Stimulated activated effector memory CD8-positive, alpha-beta T cell treated with anti-CD3 and anti-CD28 coated beads, Interleukin-12 subunit alpha, Interleukin-12 subunit beta, amount 100 ng/mL, for 72 hours (primary cell): ENCODE measurements around the gene TTLL8.

Experiments used
- ATAC-seq: fragments of 150-1000 bp; cut with Tn5 transposase; 2 replicates; pipeline ENCODE4 v1.10.0; 2021
- DNase-seq, 2 donors: peaks; one replicate each; pipeline ENCODE4 v3.0.0; 2021 to 2022; ENCODE audit warnings: low spot score in 2 of 2
- H3K27ac Mint-ChIP-seq: one replicate; pipeline ENCODE4 v1.8.0; 2022; ENCODE audit warnings: mild to moderate bottlenecking, mixed read lengths
- H3K36me3 Mint-ChIP-seq: one replicate; pipeline ENCODE4 v1.8.0; 2022; ENCODE audit warnings: mild to moderate bottlenecking, mixed read lengths
- H3K4me1 Mint-ChIP-seq: one replicate; pipeline ENCODE4 v1.8.0; 2022; ENCODE audit warnings: mixed read lengths
- H3K4me3 Mint-ChIP-seq: one replicate; pipeline ENCODE4 v1.8.0; 2022; ENCODE audit warnings: mild to moderate bottlenecking, mixed read lengths
- H3K9me3 Mint-ChIP-seq: one replicate; pipeline ENCODE4 v1.8.0; 2022; ENCODE audit warnings: mixed read lengths

The TTLL8 gene

DNA sequence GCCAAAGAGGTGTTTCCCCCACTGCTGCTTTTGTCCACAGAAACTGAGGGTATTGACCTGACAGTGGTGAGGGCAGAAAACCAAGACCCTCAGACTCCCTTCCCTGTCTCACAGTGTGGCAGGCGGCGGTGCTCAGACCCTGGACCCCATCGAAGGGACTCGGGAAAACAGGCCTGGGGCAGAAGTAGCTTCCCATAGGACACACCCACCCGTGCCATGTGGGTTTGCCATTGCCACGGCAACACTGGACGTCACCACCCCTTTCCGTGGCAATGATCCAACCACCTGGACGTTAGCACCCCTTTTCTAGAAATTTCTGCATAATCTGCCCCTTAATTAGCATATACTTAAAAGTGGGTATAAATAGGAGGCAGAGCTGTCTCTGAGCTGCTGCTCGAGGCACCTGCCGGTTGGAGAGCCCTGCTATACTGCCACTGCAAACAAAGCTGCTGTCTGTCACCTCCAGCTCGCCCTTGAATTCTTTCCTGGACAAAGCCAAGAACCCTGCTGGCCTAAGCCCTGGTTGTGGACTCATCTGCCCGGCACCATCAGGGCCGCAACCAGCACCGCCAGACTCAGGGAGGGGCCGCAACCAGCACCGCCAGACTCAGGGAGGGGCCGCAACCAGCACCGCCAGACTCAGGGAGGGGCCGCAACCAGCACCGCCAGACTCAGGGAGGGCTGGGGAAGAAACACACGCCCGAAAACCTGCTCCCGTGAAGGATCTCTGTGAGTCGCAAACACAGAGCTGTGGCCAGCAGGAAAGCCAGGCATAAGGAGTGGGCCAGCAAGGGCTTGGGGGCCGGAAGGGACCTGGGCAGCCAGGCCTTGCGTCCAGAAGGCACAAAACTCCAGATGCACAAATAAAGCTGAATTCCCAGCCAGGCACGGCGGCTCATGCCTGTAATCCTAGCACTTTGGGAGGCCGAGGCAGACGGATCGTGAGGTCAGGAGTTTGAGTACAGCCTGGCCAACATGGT lies 16.7 kb upstream of the TTLL8 start:
- Mint-ChIP-seq H3K36me3 (no peaks in the 10 kb centered on the region), H3K4me1 (no peaks in the 10 kb centered on the region), H3K4me3 (no peak overlapping the region), H3K27ac (no peak overlapping the region), H3K9me3 (no peaks in the 10 kb centered on the region)
- no peak for DNase-seq
- ATAC-seq, result no peak

GRCh38 chr22:50074056-50074455 lies 16.0 kb upstream of the TTLL8 start:
- ATAC-seq, result no peak
- Mint-ChIP-seq H3K9me3 (no peaks in the 10 kb centered on the region), H3K27ac (no peak overlapping the region), H3K4me1 (no peaks in the 10 kb centered on the region), H3K4me3 (no peak overlapping the region), H3K36me3 (no peaks in the 10 kb centered on the region)
- no peak for DNase-seq

- DNase-seq (no peak), ATAC-seq (no peak)
- Mint-ChIP-seq H3K4me1 (no peaks in the 10 kb centered on the region), H3K36me3 (no peaks in the 10 kb centered on the region), H3K27ac (no peak overlapping the region), H3K9me3 (no peaks in the 10 kb centered on the region), H3K4me3 (no peak overlapping the region)
Observed at GRCh38 chr22:50072714-50073538, 14.8 kb upstream of the TTLL8 start.

DNA sequence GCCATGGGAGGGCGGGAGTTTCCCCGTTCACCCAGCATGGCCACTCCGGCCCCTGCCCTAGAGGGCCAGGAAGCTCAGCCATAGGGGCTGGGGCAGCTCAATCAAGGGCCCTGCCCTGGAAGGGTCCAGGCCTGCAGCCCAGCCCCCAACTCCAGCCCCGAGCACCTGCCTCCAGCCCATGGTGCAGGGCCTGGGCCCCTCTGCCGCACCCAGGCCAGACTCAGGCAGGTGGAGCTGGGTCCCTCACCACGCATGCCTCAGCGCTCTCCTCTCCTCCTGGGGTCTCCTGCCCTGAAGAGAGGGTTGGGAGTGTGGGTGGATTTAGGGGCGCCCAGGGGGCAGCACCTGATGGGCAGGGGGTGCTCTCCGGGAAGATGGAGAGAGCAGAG lies 14.1 kb upstream of the TTLL8 start:
- H3K27ac Mint-ChIP-seq, result no peak overlapping the region
- no peak for DNase-seq
- no peaks in the 10 kb centered on the region for H3K9me3 Mint-ChIP-seq
- H3K4me1 Mint-ChIP-seq, result no peaks in the 10 kb centered on the region
- ATAC-seq, result no peak
- no peaks in the 10 kb centered on the region for H3K36me3 Mint-ChIP-seq
- no peak overlapping the region for H3K4me3 Mint-ChIP-seq

- ATAC-seq (no peak), DNase-seq (no peak)
- H3K4me1 Mint-ChIP-seq, result no peaks in the 10 kb centered on the region
- no peaks in the 10 kb centered on the region for H3K36me3 Mint-ChIP-seq
- H3K4me3 Mint-ChIP-seq, result no peak overlapping the region
- H3K9me3 Mint-ChIP-seq, result no peaks in the 10 kb centered on the region
- H3K27ac Mint-ChIP-seq, result no peak overlapping the region
Observed at GRCh38 chr22:50071432-50072166, 13.5 kb upstream of the TTLL8 start.

DNA sequence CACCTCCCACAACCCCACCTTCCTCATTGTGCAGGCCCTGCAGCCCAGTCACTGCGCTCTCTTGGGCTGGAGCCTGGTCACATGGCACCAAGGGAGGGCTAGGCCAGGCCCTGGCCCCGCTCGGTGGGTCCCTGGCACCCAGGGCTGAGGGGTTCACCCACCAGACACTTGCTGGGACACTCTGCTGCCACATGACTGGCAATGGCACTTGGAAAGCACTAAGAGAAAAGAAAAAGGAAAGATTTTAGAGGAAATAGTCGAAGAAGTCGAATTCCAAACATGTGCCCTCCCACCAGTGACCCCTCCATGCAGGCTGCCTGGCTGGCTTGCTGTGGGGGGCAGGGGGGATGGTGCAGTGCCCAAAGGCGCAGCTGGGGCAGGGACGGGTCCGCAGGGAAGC lies 12.3 kb upstream of the TTLL8 start:
- ATAC-seq (no peak), DNase-seq (no peak)
- no peaks in the 10 kb centered on the region for H3K4me1 Mint-ChIP-seq
- H3K9me3 Mint-ChIP-seq, result no peaks in the 10 kb centered on the region
- H3K4me3 Mint-ChIP-seq, result no peak overlapping the region
- H3K27ac Mint-ChIP-seq, result no peak overlapping the region
- no peaks in the 10 kb centered on the region for H3K36me3 Mint-ChIP-seq

- Mint-ChIP-seq H3K27ac (no peak overlapping the region), H3K9me3 (no peaks in the 10 kb centered on the region), H3K4me3 (no peak overlapping the region), H3K4me1 (no peaks in the 10 kb centered on the region), H3K36me3 (no peaks in the 10 kb centered on the region)
- DNase-seq, result no peak
- no peak for ATAC-seq
Observed at GRCh38 chr22:50068096-50068495, 10.0 kb upstream of the TTLL8 start.

DNA sequence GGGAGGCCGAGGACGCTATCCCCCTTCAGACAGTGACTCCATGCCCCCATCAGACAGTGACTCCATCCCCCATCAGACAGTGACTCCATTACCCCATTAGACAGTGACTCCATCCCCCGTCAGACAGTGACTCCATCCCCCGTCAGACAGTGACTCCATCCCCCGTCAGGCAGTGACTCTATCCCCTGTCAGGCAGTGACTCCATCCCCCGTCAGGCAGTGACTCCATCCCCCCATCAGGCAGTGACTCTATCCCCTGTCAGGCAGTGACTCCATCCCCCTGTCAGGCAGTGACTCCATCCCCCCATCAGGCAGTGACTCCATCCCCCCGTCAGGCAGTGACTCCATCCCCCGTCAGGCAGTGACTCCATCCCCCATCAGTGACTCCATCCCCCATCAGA lies 9.1 kb upstream of the TTLL8 start:
- Mint-ChIP-seq H3K27ac (no peak overlapping the region), H3K36me3 (no peaks in the 10 kb centered on the region), H3K9me3 (no peaks in the 10 kb centered on the region), H3K4me3 (no peak overlapping the region), H3K4me1 (no peaks in the 10 kb centered on the region)
- ATAC-seq, result no peak
- no peak for DNase-seq

- Mint-ChIP-seq H3K4me3 (no peak overlapping the region), H3K36me3 (no peaks in the 10 kb centered on the region), H3K4me1 (no peaks in the 10 kb centered on the region), H3K9me3 (no peaks in the 10 kb centered on the region), H3K27ac (no peak overlapping the region)
- no peak for DNase-seq
- ATAC-seq, result no peak
Observed at GRCh38 chr22:50064453-50064852, 6.4 kb upstream of the TTLL8 start.

- H3K9me3 Mint-ChIP-seq, result no peaks in the 10 kb centered on the region
- no peaks in the 10 kb centered on the region for H3K36me3 Mint-ChIP-seq
- ATAC-seq (no peak), DNase-seq (no peak)
- H3K4me1 Mint-ChIP-seq, result no peaks in the 10 kb centered on the region
- no peak overlapping the region for H3K27ac Mint-ChIP-seq
- no peak overlapping the region for H3K4me3 Mint-ChIP-seq
Observed at GRCh38 chr22:50063589-50064393, 5.7 kb upstream of the TTLL8 start.

GRCh38 chr22:50062509-50063135 lies 4.5 kb upstream of the TTLL8 start:
- ATAC-seq (no peak), DNase-seq (no peak)
- no peak overlapping the region for H3K4me3 Mint-ChIP-seq
- H3K4me1 Mint-ChIP-seq, result no peaks in the 10 kb centered on the region
- H3K9me3 Mint-ChIP-seq, result no peaks in the 10 kb centered on the region
- no peaks in the 10 kb centered on the region for H3K36me3 Mint-ChIP-seq
- H3K27ac Mint-ChIP-seq, result no peak overlapping the region

DNA sequence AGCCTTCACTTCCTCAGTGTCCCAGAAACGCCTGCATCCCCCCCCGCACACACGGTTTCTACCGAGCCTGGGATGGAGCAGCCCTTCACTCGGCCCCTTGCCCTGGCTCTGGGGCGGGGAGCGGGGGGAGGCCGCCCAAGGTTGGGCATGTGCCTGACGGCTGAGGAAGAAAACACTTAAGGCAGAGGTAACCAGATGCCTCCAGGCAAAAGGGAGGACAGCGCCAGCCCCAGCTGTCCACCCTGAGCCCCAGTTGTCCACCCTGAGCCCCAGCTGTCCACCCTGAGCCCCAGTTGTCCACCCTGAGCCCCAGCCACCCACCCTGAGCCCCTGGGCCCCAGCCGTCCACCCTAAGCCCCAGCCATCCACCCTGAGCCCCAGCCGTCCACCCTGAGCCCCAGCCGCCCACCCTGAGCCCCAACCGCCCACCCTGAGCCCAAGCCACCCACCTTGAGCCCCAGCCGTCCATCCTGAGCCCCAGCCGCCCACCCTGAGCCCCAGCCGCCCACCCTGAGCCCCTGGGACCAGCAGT lies 3.8 kb upstream of the TTLL8 start:
- DNase-seq, result no peak
- Mint-ChIP-seq H3K36me3 (no peaks in the 10 kb centered on the region), H3K27ac (no peak overlapping the region), H3K4me1 (no peaks in the 10 kb centered on the region), H3K9me3 (no peaks in the 10 kb centered on the region), H3K4me3 (no peak overlapping the region)
- no peak for ATAC-seq

DNA sequence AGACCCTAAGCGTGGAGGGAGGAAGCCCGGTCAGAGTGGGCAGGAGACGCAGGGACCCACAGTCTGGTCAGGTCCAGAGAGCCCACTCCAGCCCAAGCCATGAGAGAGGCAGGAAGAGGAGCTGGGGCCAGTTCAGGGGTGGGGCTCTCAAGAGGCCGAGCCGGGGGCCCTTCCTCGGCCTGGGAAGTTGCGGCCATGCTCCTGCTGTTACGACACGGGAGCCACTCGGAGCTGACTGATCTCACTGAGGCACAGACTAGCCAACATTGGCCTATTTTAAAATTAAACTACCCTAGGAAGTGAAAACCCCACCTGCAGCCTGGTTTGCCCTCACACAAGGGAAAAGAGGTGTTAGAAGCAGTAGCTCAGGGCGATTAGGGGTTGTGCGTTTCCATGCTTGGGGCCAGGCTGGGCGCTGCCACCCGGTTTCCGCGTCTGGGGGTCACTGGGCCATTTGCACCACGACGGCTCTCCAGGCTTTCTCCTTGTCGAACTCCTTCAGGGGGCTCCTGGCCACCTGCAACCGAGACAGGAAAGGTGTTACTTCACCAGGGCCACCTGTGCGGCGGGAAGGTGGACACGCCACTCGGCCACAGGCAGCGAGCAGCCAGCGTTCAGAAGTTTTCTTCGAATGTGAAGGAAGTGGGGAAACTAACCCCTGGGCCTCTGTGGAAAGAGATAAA lies 3.2 kb upstream of the TTLL8 start:
- Mint-ChIP-seq H3K4me3 (no peak overlapping the region), H3K27ac (no peak overlapping the region), H3K9me3 (no peaks in the 10 kb centered on the region), H3K36me3 (no peaks in the 10 kb centered on the region), H3K4me1 (no peaks in the 10 kb centered on the region)
- DNase-seq (no peak), ATAC-seq (no peak)
